Pons (tissue), 1 donor: ENCODE data around the gene AGAP3.

Experiments
- DNase-seq: peaks from one replicate; pipeline ENCODE4 v3.0.0-alpha.2; 2016; ENCODE audit warnings: low spot score

Gene AGAP3

DNA sequence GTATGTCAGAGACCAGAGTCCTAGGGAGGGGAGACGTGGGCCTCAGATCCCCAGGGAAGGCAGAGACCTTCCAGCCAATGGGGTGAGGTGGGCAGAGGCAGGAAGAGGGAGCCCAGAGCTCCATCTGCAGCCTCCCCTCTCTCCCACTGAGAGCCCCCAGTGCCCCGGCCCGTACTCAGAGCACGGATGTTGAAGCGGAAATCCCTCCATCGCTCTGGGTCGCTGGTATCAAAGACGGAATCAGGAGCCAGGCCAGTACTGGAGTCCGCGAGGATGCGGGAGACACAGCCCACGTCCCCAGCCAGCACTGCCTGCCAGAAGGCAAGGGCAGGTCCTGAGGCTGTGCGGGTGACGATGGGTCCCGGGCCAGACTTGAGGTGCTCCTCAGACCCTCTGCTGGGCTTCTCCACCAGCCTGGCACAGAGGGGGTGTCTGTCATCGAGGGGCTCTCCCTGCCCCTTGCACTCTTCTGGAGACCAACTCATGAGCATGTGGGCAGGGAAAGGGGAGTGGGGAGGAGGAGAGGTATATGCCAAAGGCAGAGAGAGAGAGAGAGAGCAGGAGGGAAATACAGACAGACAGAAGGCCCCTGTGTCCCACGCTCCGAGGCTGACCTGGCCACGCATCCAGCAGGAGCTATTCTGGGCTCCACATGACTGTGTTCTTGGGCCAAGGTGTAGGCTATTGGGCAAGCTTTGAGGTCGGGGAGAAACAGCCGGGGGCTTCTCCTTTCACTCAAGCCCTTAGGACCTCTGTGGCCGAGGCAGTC, 100.5 kb downstream of the AGAP3 start, which contains the start of gene ASB10:
Gene ASB10, minus strand, starts transcription at position 611 of the 769 bp plus-strand sequence. Its CDS starts 120 bp downstream, at position 491.
- no peak for DNase-seq

DNA sequence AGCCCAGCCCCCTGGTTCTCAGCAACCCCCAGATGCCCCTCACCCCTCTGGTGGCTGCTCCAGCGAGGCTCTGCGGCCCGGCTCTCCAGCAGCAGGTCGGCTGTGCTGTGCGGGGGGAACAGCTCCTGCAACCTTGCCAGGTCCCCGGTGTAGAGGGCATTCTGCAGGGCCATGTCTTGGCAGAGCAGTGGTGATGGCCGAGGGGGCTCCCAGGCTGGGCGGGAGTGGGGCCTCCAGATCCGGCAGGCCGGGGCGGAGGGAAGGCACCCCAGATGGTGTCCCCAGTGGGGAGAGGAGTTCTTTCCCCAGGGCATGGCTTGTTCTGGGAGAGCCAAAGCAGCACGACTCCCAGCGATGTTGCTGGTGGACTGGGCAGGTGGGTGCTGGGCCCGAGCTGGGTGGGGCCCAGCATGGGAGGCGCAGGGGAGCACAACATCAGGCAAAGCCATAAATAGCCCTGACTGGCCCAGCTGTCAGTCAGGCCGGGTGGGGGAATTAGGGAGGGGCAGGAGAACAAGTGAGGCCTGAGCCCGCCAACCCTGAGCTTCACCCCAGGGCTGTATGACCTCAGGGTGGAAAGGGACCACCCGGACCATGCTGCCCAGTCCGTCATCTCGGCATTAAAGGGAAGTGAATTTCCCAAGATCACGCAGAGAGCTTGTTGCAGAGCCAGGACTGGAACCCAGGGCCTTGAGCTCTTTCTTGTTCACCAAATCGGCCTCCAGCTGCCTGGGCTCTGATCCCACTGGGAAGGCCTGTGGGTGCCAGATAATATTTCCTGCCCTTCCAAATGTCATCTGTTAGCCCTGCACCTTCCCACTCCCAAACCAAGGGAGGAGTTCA, 101.4 kb downstream of the AGAP3 start:
- DNase-seq, result no peak

DNA sequence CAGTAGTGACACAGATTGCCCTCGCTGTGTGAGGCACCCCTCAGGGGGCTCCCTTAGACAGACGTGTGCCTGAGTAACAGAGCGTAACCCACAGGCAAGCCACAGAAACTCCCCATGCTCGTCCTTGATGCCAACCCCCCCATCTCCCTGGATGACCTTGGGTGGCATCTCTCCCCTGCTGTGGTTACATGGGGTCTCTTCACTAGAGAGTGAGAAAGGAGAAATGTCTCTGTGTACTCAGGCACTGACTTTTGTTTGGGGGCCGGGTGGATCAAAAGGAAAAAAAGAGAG, 101.9 kb downstream of the AGAP3 start:
- DNase-seq, result no peak

DNA sequence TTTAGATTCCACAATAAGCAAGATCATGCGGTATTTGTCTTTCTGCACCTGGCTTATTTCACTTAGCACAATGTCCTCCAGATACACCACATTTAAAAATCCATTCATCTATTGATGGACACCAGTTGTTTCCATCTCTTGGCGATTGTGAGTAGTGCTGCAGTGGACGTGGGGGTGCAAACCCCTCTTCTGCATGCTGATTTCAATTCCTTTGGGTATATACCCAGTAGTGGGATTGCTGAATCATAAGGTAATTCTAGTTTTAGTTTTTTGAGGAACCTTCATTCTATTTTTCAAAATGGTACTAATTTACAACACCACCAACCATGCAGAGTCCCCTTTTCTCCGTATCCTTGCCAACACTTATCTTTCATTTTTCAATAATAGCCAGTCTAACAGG, 102.8 kb downstream of the AGAP3 start:
- DNase-seq, result no peak

DNA sequence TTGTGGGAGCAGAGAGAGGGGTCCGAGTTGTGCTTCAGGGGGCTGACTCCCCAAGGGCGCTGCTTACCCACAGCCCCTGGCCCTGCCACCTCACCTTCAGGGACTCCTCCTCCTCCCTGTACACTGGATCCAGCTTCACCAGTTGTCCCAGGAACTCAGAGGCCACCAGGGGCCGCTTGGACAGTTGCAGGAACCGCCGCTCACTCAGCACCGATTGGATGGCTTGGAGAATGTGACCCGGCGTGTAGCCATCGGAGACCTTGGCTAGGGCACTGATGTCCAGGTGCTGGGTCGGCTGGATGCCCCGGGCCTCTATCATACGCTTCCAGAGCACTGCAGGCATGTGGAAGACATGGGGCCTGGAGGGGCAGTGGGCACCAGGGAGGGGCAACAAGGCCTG, 105.3 kb downstream of the AGAP3 start:
- no peak for DNase-seq

DNA sequence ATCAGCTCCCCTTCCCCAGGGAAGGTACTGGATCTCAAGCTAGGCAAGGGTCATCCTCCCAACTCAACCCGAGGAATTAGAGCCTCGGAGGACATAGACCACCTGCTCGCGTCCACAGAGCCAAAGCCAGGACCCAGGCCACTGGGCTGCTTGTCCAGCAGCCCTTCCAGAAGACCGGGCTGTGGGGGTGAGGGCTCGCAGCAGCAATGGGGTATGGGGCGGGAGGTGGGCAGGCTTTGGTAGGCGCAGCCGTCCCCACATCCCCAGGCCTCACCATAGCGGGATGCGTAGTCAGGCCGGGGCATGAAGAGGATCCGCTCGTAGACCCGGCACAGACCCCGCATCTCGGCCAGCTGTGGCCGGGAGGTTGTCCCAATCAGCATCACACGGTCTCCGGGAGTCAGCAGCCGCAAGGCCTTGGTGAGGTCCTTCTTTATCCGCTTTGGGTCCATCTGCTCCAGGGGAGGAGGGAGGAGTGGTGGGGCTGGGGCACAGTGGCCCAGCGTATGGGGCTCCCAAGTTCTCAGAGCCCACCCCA, 105.8 kb downstream of the AGAP3 start:
- DNase-seq, result no peak

DNA sequence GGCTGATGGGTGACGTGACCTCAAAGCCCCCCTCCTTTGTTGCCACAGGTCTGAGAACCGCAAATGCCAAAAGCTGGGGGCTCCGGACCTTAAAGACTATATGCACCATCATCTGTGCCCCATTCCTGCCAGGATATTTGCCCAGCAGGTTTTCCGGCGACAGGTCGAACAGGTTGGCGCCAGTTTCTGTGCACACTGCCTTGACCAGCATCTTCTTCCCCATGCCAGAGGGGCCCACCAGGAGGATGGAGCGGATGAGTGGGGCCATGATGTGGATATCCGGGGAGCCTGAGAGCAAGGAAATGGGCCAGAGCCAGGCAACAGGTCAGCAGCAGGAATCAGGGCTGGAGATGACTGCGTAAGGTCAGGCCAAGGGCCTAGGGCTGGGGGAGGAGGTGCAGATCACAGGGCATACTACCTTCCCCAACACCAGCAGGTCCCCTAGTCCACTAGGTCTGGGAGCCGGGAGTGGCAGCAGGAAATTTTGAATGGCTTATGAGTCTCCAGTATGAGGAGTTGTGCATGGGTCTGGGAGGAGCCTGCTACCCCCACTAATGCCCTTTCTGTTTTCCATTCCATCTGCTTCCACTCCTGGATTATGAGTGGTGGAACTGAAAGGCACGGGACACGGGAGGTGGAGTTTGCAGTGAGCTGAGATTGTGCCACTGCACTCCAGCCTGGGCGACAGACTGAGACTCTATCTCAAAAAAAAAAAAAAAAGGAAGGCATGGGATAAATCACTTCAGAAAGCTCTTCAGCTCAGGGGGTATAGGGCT, 107.1 kb downstream of the AGAP3 start:
- no peak for DNase-seq
